T-helper 1 cell (primary cell): ENCODE results near the gene MTMR3.
"Not testable (repeated sequence)": the region's sequence is repeated elsewhere in the genome, so short reads cannot be mapped to it uniquely, and the experiment has no call there.

Experiments
- DNase-seq, 5 donors: peaks; one replicate each; pipeline ENCODE4 v3.0.0-alpha.2; 2012 to 2020

MTMR3 gene

GRCh38 chr22:29972121-29972520, 89.1 kb downstream of the MTMR3 start:
- no peak for DNase-seq

GRCh38 chr22:29973269-29973668, 90.3 kb downstream of the MTMR3 start:
- no peak for DNase-seq

- not testable (repeated sequence) for DNase-seq
Measured at GRCh38 chr22:29973680-29974079, 90.7 kb downstream of the MTMR3 start.

- no peak for DNase-seq
Measured at GRCh38 chr22:29975494-29975893, 92.5 kb downstream of the MTMR3 start.

GRCh38 chr22:29977107-29977506, 94.1 kb downstream of the MTMR3 start:
- no peak for DNase-seq

GRCh38 chr22:29979777-29980321, 96.9 kb downstream of the MTMR3 start:
- no peak for DNase-seq

- DNase-seq = no peak
Measured at GRCh38 chr22:29983296-29983917, 100.4 kb downstream of the MTMR3 start.

GRCh38 chr22:29985912-29986311, 102.9 kb downstream of the MTMR3 start:
- DNase-seq = no peak

GRCh38 chr22:29987137-29987536, 104.2 kb downstream of the MTMR3 start:
- no peak for DNase-seq

GRCh38 chr22:29988719-29989118, 105.7 kb downstream of the MTMR3 start:
- DNase-seq = no peak

- DNase-seq = no peak
Measured at GRCh38 chr22:29989446-29989845, 106.5 kb downstream of the MTMR3 start.

- DNase-seq = no peak
Measured at GRCh38 chr22:29992341-29993275, 109.6 kb downstream of the MTMR3 start.

- no peak for DNase-seq
Measured at GRCh38 chr22:29994027-29994715, 111.2 kb downstream of the MTMR3 start.

- DNase-seq = no peak
Measured at GRCh38 chr22:29994943-29995342, 112.0 kb downstream of the MTMR3 start.

GRCh38 chr22:29997107-29997506, 114.1 kb downstream of the MTMR3 start:
- DNase-seq = no peak

- no peak for DNase-seq
Measured at GRCh38 chr22:29997516-29997915, 114.5 kb downstream of the MTMR3 start.

- DNase-seq = no peak
Measured at GRCh38 chr22:29998627-29999384, 115.8 kb downstream of the MTMR3 start.

GRCh38 chr22:30000566-30000965, 117.6 kb downstream of the MTMR3 start:
- DNase-seq = no peak

GRCh38 chr22:30001459-30001858, 118.5 kb downstream of the MTMR3 start:
- no peak for DNase-seq

GRCh38 chr22:30002861-30003486, 120.0 kb downstream of the MTMR3 start:
- DNase-seq = no peak

GRCh38 chr22:30004101-30004500, 121.1 kb downstream of the MTMR3 start:
- DNase-seq = no peak

GRCh38 chr22:30004694-30005093, 121.7 kb downstream of the MTMR3 start:
- no peak for DNase-seq
